Adrenal gland (tissue), 5 donors: Measurements from ENCODE around the gene DDX20.

Source experiments
- POLR2A ChIP-seq, 2 donors: fragments of 450-650 bp; IDR thresholded peaks; one replicate each; pipeline ENCODE4 v1.6.1; 2017; ENCODE audit warnings: antibody characterized with exemption in 2 of 2, mild to moderate bottlenecking in 2 of 2, moderate library complexity in 1 of 2
- TF ChIP-seq, protein P1 (sequence below), 6 experiments: fragments of 450-650 bp in 4 of 6; fragments of 200-600 bp in 2 of 6; sonication (generic) in 1 of 6; IDR thresholded peaks; 1 replicate in 5 of 6; 2 replicates in 1 of 6; pipeline versions ENCODE4 v1.5.1 to v1.8.0; 2016 to 2021; ENCODE audit warnings: antibody characterized with exemption in 6 of 6, mild to moderate bottlenecking in 2 of 6, moderate library complexity in 1 of 6
- donor health status: DM: no; HTN: no; CAD: no.

DNA sequence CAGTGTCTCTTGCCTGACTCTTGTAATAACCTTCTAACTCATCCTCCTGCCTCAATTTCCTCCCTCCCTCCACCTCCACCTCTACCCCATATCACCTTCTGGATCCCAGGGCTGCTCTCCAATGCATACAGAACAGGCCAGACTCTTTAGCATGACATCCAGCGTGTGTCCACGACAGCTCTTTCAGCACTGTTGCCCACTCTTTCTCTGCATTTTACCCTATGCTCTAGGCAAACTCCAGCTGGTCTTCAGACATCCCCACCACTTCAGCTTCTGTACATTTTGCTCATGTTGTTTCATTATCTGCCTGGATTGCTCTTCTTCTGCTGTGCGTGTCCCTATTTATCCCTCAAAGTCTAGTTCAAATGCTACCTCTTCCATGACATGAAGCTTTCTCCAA, 21.3 kb upstream of the DDX20 start:
- TF ChIP-seq, protein P1, sequence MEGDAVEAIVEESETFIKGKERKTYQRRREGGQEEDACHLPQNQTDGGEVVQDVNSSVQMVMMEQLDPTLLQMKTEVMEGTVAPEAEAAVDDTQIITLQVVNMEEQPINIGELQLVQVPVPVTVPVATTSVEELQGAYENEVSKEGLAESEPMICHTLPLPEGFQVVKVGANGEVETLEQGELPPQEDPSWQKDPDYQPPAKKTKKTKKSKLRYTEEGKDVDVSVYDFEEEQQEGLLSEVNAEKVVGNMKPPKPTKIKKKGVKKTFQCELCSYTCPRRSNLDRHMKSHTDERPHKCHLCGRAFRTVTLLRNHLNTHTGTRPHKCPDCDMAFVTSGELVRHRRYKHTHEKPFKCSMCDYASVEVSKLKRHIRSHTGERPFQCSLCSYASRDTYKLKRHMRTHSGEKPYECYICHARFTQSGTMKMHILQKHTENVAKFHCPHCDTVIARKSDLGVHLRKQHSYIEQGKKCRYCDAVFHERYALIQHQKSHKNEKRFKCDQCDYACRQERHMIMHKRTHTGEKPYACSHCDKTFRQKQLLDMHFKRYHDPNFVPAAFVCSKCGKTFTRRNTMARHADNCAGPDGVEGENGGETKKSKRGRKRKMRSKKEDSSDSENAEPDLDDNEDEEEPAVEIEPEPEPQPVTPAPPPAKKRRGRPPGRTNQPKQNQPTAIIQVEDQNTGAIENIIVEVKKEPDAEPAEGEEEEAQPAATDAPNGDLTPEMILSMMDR (IDR thresholded peaks at IDR 0.05), result no peak
- no peak for TF ChIP-seq POLR2A (IDR thresholded peaks at IDR 0.05)
